GM18868 (cell line): Measurements from ENCODE around the gene POLR3E.
A peak's percentile ranks its signal among the peaks of the same experiment; 100 is the strongest.
"Not testable (repeated sequence)": the region's sequence is repeated elsewhere in the genome, so short reads cannot be mapped to it uniquely, and the experiment has no call there.

Experiments
- ATAC-seq: cut with Tn5 transposase; IDR thresholded peaks from one replicate; pipeline ENCODE4 v1.9.1; 2021; ENCODE audit warnings: mild to moderate bottlenecking, moderate library complexity; ENCODE audit not compliant: unreplicated experiment

Gene POLR3E

DNA sequence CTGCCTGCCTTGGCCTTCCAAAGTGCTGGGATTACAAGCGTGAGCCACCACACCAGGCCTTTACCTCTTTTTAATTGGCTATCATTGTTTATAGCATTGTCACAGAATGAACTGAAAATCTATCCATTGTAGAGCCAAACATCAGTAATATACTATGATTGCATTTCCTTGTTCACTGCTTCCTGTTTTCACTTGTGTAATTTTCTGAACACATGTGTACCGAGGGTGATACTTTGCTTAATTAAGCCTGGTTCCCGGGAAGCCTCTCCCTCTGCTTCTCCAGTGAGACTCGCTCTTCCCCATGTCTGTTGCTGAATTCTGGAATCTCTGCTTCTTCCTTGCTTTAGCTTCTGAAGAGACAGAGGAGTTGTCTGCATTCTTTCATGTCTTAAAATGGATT lies 33.1 kb downstream of the POLR3E start:
- ATAC-seq, result no peak

- ATAC-seq, result no peak
These were observed 36.3 kb downstream of the POLR3E start for GRCh38 chr16:22333457-22333994.

GRCh38 chr16:22335668-22336246 lies 38.5 kb downstream of the POLR3E start:
- no peak for ATAC-seq

DNA sequence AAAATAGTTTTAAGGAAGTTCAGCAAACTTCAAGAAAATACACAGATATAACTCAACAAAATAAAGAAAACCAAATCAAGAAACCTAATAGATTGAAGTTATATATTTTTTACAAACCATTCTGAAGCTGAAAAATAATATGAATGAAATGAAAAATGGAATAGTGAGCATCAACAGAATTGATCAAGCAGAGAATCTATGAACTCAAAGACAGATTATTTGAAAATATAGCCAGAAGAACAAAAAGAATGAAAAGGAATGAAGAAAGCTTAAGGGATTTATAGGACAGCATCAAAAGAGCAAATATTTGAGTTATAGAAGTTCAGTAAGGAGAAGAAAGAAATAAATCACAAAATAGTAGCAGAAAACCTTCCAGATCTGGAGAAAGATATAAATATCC lies 39.4 kb downstream of the POLR3E start:
- ATAC-seq, result no peak

DNA sequence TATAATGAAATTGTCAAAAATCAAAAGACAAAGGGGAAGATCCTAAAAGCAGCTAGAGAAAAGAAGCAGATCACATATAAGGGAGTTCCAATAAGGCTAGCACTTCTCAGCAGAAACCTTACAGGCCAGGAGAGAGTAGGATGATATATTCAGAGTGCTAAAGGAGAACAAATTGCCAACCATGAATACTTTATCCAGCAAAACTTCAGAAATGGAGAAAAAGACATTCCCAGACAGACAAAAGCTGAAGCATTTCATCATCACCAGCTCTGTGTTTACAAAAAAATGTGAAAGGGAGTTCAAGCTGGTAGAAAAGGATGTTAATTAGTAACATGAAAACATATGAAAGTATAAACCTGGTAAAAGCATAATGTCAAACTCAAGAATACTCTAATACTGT lies 39.8 kb downstream of the POLR3E start:
- no peak for ATAC-seq

DNA sequence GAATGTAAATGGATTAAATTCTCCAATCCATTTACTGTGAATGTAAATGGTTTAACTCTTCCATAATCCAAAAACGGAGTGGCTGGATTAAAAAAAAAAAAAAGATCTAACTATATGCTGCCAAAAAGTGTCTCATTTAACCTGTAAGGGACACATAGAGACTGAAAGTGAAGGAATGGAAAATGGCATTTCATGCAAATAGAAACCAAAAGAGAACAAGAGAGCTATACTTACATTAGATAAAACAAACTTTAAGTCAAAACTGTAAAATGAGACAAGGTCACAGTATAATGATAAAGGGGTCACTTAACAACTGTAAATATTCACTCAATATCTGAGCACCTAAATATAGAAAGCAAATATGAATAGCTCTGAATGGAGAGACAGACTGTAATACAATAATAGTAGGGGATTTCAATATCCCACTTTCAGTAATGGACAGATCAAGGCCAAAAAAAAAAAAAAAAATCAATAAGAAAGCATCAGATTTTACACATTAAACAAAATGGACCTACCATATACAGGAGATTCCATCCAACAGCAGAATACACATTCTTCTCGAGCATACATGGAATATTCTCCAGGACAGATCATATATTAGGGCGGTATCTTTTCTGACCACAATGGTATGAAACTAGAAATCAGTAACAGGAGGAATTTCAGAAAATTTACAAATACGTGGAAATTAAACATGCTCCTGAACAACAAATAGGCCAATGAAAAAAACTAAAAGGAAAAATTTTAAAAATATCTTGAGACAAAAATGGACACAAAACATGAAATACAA lies 40.8 kb downstream of the POLR3E start:
- no peak for ATAC-seq

- no peak for ATAC-seq
These were observed 43.7 kb downstream of the POLR3E start for GRCh38 chr16:22340945-22341344.

GRCh38 chr16:22342082-22342481 lies 44.9 kb downstream of the POLR3E start:
- no peak for ATAC-seq

DNA sequence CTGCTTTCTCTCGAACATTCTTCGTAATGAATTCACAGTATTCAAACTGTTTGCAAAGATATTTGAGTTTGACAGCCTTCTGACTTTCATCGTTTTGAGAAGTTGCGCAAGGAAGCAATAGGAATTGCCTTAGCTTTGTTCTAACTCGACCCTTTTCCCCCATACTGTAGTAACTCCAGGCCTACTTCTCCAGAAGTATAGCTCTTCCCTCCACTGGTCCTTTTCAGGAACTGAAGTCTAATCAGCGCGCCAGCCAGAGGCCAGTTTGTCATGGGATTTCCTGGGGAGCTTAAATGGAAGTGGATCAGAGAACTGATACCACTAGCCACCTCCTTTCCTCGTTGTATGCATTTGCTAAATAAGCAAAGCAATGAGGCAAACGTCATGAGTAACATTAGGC lies 49.3 kb downstream of the POLR3E start:
- no peak for ATAC-seq

DNA sequence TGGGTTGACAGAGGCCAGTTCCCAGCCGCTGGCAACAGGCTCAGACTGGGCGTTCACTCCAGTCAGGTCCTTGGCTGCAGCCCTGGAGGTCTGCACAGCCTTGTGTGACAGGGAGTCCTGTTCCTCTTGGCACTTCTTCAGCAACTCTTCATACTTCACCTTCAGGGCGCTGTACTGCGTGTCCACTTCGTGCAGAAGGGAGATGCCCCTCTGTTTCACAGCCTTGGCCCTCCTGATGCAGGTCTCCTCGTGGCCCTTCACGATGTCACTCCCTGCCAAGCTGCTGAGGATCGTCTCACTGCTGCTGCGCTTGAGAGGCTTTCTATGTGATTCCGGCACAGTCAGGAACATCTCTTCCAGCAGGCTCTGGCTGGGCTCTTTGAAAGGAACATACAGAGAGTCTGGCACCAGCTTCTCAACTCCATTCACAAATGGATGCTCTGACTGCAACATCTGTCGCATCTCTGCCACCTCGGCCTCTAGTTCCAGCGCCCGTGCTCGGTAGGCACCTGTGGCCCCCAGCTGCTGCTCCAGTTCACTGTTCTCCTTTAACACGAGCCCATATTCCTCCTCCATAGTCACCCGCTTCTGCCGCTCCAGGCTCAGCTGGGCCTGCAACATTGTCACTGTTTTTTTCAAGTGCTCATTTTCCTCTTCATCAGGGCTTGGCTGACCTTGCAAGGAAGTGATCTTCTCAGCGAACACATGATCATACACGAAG lies 50.1 kb downstream of the POLR3E start:
- no peak for ATAC-seq

GRCh38 chr16:22348291-22348690 lies 51.1 kb downstream of the POLR3E start:
- ATAC-seq, result no peak

DNA sequence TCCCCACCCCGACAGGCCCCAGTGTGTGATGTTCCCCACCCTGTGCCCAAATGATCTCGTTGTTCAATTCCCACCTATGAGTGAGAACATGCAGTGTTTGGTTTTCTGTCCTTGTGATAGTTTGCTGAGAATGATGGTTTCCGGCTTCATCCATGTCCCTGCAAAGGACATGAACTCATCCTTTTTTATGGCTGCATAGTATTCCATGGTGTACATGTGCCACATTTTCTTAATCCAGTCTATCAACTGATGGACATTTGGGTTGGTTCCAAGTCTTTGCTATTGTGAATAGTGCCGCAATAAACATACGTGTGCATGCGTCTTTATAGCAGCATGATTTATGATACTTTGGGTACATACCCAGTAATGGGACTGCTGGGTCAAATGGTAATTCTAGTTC lies 53.8 kb downstream of the POLR3E start:
- not testable (repeated sequence) for ATAC-seq

- ATAC-seq, result no peak
These were observed 54.9 kb downstream of the POLR3E start for GRCh38 chr16:22352140-22352539.

GRCh38 chr16:22352723-22353122 lies 55.5 kb downstream of the POLR3E start:
- no peak for ATAC-seq

DNA sequence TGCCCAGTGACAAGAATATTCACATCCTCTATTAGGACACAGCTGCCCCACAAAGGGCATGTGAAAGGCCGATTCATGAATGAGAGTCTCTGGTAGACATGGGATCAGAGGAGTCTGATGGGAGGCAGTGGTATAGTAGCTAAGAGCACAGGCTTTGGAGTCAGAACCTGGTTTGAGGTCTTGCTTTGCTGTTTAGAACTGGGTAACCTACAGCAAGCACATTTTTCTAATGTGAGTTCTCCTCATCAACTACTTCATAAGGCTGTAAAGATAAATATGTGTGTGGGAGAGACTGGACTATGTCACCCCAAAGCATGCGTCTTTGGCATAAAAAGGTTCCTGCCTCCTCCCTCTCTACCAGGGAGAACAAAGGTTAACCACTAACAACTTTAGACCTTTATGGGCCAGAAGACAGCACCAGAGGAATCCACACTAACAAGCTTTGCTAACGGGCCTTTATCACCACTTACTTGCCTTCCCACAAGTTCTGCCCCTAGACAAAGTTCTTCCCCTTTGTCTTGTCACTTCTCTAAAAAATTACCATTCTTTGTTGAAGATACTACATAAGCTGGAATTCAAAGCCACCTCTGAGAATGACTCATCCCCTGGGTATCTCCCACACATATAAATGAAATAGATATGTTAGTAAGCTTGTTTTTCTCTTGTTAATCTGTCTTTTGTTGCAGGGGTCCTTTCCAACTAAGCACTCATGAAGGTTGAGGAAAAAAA lies 56.1 kb downstream of the POLR3E start:
- peak; percentile 59 for ATAC-seq

GRCh38 chr16:22353933-22354541 lies 56.8 kb downstream of the POLR3E start:
- ATAC-seq, result no peak

- no peak for ATAC-seq
These were observed 58.3 kb downstream of the POLR3E start for GRCh38 chr16:22355487-22355908.

DNA sequence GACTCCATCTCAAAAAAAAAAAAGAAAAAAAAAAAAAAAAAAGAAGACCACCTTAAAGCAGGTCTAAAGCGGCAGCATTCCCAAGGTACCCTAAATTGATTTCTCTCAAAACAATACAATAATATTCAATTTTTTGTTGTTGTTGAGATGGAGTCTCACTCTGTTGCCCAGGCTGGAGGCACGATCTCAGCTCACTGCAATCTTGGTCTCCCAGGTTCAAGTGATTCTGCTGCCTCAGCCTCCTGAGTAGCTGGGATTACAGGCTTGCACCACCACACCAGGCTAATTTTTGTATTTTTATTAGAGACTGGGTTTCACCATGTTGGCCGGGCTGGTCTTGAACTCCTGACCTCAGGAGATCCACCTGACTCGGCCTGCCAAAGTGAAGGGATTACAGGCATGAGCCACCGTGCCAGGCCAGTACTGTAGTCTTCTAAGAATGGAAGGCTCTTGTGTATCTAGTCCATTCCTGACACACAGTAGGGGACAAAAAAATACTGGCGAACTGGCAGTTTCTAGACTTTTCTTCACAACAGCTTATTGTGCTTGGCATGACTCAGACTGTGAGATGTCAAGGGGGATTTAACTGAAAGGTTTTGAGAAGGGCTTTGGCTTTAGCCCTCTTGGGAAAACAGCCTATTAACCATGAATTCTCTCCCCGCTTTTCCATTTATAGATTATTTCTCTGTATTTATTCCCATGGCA lies 59.9 kb downstream of the POLR3E start:
- ATAC-seq, result peak; percentile 16

DNA sequence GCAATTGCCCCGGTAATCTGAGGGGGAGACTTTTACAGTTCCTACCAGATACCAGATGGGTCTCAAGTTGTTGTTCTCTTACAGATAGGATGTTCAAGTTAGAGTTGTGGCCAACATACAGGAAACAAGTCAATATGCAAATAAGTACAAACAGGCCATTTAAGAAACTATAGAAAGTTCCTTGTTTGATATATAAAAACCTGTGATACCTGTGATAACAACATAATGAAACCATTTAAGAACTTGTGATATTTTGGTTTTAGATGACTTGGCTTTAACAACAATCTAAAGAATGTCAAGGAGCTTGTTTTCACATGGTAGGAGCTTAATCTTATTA lies 60.4 kb downstream of the POLR3E start:
- peak; percentile 52 for ATAC-seq

DNA sequence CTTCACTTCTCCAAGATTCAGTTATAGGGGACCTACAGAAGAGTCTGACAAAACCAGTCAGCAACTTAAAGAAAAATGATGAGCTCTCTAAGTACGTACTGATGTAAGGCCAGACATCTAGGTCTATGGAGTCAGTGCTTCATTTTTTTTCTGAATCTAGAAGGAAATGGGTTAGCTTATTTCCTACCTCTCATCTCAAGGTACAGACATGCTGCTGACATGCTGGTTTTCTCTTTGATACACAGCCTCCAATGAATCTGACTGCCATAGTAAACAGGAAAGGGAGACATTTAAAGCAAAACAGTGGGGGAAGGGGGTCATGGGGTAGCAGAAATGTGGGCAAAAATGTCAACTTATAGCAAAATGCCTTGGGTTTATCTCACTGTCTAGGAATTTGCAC lies 60.8 kb downstream of the POLR3E start:
- ATAC-seq, result no peak
